Measurements from ENCODE around the gene OSBPL5.

GRCh38 chr11:3160252-3161031 lies 4.7 kb downstream of the OSBPL5 start:
- TF ChIP-seq CTCF (IDR thresholded peaks at IDR 0.05) (no peak), POLR2AphosphoS5 (IDR thresholded peaks at IDR 0.05) (peak in 1 of 3 donors; percentile 70), POLR2A (IDR thresholded peaks at IDR 0.05) (no peak), EP300 (IDR thresholded peaks at IDR 0.05) (no peak)

Data from stomach (tissue), 4 donors.